ENCODE data around the gene POLN.
"Not testable (repeated sequence)": the region's sequence is repeated elsewhere in the genome, so short reads cannot be mapped to it uniquely, and the experiment has no call there.

Gene POLN

DNA sequence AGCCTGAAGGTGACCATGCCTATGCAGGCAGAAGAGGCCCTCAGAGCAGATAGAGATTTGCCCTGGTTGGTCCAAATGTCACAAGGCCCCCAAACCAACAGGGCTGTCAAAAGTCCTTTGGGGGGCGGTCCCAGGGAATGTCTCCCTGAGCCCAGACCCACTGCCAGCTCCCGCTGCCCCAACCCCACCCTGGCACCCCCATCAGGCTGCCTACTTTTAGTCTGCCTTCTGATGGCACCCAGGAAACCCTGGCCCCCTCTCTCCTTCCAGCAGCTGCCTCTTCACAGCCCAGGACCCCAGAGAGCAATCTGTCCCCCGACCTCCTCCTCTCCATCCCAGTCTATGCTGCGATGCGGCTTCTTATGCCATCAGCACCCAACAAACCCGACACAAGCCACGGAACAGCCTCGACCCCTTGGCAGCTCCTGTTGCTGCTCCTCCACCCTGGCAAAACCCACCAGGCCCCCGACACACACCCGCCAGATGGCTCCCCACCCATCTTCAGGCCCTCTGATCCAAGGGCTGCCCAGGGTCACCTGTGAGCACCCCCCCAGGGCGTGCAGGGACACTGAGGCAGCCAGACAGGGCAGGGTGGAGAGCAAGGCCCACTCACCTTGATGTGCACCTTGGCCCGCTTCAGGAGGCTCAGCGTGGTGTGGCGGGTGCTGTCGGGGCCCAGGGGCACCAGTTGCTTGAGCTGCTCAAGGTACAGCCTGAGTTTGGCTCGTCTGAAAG, 10.0 kb upstream of the POLN start:
- DNase-seq (ENCODE audit: low read depth in 2 of 2): no peak

DNA sequence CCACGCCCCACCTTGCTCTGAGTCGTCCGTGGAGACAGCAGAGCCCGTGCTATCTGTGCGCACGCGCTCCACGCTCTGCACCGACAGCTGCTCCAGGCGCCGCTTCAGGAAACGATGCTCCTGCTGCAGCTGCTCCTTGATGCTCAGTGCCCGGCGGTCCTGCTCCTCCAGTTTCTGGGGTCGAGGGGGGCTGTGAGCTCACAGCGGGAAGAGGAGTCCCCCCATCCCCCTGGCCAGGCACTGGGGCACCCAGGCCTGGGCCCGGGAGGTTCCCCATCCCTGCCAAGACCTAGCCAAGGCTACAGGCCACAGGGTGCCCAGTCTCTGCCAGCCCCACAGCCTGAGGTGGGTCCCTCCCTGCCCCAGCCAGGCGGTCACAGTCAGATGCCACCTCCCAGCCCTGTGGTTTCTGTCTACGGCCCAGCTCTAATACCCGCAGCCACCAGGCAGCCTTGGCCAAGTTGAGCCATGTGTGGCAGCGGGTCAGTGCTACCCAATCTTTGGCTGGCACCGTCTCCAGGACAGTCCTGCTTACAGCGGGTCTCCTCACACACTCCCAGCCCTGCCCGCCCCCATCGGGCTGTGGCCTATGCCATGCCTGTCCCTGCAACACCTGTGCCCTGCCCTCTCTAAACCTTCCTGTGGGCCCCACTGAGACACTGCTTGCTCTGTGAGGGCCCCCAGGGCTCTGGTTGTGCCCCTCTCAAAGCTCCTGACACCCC, 9.3 kb upstream of the POLN start:
- no peak for DNase-seq (ENCODE audit: low read depth in 2 of 2)

DNA sequence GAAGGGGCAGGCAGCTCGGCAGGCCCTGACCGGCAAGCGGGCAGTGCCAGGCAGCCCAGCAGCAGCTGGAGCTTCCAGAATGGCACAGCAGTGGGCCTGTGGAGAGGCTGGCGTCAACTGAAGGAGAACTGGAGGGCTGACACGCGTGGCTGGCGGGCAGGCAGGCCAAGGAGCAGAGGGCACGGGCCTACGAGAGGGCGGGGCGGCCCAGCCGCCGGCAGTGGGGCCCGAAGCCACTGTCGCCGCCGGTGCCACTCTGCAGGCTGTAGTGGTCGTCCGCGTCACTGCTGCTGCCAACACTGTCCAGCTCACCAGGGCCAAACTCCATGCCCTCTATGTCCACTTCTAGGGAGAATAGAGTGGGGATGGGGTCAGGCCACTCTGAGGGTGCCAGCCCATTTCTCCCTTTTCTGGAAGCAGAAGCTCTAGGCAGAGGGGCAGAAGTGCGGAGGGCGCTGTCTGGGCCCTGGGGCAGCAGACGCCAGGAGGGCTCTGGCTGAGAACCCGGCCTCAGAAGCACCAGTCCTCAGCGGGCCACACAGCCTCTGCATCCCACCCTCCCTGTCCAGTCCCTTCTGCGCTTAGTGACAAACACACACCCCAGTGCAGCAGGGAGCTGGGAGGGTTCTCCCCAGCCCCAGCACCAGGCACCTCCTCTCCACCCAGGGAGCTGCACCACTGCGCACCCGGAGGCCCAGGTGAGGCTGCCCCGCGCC, 8.6 kb upstream of the POLN start:
- DNase-seq (ENCODE audit: low read depth in 2 of 2): no peak

DNA sequence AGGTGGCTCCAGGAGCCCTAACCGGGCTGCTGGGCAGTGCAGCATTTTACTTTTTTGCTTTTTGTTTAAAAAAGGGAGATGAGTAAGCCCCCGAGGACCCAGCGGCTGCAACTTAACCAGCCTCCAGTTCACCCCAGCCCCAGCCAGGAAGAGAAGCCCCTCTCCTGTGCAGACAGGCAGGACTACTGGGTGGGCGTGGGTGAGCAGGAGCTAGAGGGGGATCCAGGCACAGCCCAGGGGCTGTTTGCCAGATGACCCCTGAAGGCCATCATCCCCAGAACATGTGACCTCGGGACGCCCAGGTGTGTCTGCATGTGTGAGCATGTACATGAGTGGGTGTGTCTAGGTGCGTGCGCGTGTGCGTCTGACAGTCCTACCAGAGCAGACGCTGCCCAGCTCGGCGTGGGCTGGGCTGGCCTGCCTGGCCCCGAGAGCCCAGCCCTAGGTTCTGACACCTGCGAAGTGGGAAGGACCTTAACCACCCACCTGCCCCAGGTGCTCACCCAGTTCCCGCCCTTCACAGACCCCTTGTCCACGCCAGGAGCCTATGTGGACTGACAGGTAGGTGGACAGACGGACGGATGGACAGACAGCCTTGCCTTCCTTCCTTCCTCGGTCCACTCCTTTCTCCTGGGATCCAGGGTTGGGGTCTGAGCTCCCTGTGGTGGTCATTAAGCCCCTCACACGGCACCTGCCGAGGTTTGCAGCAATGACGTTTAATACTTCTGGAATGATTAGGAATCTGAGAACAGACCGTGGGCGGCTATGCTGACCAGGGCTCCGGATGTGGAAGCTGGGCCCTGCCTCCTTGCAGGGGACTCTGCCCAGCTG, 7.8 kb upstream of the POLN start:
- no peak for DNase-seq (ENCODE audit: low read depth in 2 of 2)

DNA sequence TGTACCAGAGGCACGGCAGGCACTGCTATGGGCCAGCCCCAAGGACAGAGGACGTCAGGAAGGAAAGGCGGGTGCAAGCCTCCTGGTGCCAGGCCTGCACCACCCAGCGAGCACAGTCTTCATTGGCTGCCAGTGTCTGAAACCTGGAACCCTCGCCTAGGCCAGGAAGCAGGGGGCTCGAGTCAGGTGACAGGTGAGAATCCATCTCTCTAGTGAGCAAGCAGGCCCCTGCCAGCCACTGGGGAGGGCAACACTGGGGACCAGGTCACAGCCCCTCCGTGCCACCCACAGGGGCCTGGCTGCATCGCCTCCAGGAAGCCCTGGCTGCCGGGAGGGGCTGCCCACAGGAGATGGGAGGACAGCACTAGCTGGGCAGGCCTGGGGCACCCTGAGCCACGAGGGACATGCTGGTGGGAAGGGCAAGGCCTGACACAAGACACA, 6.9 kb upstream of the POLN start:
- no peak for DNase-seq (ENCODE audit: low read depth in 2 of 2)

DNA sequence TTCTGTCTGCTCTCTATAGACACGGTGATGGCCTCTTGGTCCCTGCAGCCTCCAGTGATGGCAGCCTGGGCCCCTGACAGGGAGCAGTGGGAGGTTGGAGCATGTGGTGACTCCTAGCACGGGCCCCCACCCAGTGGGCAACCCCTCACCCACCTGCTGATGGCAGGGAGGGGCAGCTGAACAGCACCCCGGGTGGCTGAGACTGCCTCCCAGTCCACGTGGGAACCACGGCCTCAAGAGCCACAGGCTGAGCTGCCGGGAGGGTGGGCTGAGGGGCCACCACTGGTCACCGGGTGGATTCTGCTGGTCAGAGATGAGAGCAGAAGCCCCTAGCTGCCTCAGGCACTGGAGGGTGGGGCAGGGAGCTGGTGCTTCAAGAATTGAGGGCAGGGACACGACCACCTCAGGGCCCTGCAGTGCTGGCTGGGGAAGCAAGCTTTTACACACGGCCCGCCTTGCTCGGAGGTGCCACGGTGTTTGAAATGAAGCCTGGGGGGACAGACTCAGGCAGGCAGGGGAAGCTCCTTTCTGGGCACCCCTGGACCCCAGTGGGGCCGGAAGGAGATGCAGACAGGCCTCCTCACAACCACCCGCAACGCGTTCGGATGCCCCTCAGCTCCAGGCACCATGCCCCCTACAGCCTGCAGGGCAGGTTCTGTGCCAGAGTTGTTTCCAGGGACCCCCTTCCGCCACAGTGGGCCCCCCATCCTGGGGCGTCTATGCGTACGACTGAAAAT, 6.3 kb upstream of the POLN start:
- no peak for DNase-seq (ENCODE audit: low read depth in 2 of 2)

DNA sequence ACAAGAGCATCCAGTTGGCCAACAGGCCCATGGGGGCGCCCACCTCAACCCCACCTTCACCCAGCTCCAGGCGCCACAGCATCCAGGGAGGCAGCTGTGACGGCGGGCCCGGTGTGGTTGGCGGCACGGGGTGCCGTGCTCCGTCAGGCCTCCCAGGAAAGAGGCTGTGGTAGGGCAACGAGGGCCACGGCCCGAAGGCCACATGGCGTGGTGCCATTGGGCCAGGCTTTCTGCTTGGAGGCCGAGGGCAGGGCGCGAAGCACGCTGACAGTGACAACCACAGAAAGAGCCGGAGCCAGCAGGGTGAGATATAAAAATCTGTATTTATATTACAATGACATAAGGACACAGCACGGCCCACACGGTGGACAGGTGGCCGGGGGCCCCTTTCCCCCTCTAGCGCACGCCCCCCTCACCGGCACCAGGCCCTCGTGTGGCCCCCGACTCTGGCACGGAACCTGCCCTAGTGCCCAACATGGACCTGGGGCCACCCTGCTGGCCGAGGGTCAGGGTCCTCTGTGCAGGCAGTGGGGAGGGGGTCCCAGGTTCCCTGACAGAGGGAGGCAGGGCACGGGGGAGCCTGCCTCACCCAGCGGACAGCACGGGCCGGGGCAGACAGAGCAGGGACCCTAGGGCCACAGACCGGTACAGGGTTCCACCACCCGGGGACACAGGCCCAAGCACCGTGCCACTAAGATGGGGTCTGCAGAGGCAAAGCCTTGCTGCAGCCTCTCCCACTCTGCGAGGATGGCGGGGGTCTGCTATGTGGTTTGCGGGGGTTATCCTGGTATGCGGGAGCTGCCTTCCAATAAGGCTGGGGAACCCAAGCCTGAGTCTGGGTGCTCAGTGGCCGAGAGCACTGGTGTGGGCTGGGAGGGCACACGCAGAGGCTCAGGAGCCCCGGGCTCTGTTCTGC, 5.5 kb upstream of the POLN start:
- DNase-seq (ENCODE audit: low read depth in 2 of 2): no peak

DNA sequence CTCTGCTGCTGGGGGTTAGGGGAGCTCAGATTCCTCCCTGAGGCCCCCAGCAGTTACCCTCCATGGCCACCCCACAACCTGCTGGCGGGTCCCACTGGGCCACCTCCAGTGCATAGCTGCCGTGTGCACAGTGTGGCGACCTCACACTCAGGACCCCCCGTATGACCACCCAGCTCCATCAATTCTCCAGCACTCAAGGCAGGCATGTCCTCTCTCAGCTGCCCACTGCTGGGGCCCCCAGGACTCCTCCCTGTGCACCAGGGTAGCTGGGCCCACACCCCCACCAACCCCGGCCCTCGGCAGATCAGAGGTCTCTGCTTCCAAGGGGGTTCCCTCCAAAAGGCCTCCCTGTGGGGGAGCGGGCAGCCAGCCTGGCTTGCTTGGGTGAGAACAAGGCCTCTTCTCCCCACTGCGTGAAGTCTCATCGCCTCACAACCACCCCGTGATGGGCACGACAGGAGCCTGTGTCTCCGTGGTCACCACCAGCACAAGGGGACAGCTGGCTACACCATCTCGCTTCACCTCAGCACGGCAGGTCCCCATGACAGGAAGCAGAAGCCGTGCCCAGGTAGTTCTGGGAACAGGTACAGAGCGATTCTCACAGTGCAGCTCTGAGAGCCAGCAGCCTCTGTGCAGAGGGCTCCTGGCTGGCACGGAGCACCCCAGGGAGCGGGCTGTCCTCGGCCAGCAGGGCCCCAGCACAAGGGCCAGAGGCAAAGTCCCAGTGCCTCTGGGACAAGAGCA, 4.6 kb upstream of the POLN start:
- no peak for DNase-seq (ENCODE audit: low read depth in 2 of 2)

DNA sequence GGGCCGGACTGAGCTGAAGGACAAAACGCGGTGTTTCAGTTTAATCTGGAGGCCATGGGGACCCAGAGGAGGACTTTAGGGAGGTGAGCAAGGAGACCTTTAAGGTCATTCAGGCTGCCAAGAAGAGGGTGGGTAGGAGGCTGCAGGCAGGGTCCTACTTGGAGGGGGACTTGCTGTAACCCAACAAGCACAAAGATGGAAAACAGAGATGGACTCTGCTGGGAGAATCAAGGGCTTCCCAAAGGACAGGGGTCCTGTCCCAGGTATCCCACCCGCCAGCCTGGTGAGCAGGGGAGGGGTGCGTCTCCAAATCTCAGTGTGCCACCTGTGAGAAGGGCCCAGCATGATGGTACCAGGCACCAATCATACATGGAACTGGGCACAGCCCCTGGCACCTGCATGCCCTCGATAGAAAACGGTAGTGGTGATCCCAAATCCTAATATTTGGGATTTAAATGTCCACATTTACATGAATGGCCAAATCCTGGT, 3.9 kb upstream of the POLN start:
- no peak for DNase-seq (ENCODE audit: low read depth in 2 of 2)

DNA sequence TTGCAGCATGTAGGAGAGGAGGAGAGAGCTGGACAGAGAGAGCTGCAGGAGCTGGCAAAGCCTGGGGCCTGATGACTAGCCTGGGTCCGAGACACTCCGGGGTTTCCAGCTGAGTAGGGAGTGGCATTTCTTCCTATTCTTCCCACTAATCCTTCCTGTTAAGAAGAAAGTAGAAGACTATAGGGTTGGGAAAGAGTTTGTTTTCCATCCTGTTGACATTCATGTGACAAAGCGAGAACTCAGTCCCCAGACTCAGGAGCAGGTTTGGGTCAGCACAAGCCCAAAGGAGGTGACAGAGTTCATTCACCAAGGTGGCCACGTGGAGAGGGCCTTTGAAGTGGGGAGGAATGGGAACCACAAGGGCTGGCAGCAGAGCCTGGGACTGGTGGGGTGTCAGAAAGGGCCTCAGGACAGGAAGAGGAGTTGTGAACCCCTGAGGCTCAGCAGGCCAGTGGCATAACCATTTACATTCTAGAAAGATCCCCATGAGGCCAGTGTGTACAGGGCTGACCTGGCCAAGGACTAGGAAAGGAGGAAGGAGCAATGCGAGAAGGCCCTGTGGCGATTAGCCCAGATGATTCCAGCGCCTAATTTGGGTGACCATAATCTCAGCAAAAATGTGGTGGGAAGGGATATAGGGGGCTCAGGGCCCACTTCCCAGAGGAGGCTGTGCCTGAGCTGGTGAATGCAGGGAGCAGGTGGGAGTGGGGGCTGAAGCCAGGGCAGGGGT, 3.3 kb upstream of the POLN start:
- DNase-seq (ENCODE audit: low read depth in 2 of 2): no peak

DNA sequence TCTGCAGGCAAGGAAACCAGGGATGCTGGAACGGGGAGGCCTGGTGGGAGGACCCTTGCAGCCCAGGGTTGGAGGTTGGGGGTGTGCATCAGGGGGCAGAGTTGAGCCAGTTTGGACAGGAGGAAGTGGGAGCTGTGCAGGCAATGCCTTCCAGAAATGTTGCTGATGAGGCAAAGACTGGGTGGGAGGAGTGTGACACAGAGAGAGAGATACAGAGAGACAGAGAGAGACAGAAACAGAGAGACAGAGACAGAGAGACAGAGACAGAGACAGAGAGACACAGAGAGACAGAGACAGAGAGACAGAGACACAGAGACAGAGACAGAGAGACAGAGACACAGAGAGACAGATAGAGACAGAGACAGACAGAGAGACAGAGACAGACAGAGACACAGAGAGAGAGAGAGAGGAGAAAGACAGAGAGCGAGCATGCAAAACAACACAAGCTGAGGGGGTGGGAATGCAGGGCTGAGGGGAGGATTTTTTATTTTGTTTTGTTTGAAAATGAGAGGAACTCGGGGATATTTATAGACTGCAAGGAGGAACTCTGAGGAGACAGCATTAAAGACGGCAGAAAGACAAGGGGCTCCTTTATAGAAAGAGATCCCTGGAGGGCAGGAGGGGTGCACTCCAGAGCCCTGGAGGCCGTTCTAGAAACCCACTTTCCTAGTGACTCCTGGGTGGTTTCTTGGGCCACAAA, 1.9 kb upstream of the POLN start:
- no peak for DNase-seq (ENCODE audit: low read depth in 2 of 2)

DNA sequence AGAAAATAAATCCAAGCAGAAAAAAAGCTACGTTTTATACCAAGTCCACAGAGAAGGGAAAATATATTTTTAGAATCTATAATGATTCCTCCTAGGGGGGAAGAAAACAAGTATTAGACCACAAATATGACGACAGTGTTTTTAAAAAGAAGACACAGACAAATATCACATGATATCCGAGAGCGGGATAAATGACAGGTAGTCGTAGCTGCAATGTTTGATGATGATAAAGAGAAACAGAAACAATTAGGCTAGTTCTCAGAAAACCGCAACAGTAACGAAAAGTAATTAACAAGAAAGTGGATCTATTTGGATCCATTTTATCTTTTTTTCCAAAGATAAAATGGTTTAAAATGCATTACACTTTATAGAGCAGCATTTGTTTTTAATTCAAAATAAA, 918 bp downstream of the POLN start:
- no peak for DNase-seq (ENCODE audit: low read depth in 2 of 2)

DNA sequence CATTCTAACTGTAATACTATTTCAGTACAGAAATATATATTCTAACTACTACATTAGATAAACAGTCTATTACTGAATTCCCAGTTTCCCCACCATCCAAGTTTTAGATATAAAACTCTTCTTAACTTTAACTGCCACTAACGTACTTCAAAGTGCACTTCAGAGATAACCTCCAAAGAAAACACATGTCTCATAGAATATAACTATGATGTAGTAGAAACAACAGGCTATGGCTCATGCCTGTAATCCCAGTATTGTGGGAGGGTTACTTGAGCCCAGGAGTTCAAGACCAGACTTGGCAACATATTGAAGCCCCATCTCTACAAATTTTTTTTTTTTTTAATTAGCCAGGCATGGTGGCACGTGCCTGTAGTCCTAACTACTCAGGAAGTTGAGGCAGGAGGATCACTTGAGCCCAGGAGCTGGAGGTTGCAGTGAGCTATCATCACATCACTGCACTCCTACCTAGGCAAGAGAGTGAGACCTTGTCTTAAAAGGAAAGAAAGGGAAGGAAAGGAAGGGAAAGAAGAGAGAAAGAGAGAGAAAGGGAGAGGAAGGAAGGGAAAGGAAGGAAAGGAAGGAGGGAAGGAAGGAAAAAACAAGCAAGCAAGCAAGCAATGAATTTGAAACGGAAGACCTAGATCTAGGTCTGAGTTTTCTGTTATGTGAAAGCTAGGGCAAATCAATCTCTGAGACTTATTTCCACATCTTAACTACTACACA, 4.8 kb downstream of the POLN start:
- no peak for DNase-seq (ENCODE audit: low read depth in 2 of 2)

DNA sequence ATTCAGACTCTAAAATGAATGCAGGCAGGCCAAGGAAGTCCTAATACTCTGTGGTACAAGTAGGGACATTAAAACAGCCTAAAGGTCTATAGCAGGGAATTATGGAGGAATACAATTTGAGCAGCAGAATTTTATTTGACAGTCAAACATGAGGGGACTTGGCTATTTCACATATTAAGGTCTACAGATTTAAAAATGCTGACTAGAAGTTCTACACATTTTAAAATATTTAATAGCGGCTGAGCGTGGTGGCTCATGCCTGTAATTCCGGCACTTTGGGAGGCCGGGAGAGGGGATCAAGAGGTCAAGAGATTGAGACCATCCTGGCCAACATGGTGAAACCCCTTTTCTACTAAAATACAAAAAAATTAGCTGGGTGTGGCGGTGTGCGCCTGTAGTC, 10.8 kb downstream of the POLN start:
- no peak for DNase-seq (ENCODE audit: low read depth in 2 of 2)

DNA sequence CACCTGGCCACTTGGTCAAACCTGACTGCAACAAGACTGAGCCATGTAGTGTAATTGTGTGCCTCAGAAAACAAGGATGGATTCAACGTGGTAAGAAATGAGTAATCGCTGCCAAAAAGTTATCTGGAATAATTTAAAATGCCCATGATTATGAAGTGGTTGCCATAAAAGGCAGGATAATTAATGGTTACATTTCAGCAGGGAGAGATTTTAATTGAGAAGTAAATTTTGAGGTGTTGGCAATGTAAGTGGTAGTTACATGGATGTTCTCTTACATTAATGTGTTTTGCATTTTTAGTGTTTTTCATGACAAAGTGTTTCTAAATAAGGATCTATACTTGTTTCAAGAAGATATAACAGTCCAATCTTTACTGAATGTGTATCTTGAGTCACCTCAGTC, 15.7 kb downstream of the POLN start:
- no peak for DNase-seq (ENCODE audit: low read depth in 2 of 2)

DNA sequence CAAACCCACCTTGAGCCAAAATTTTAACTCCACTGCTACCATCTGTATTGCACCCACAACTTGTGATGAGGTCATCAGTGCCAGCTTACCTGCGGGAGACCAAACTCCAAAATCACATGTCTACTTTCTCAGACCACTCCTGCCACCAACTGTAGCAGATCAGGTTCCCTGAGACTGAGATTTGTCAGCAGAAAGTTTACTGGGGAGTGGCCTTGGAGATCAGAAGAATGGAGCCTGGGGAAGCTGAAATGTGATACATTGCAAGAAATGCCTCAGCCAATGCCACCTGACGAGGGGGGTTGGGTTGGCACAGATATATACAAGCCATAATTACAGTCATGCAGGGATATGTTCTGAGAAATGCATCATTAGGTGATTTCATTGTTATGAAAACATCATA, 19.1 kb downstream of the POLN start:
- no peak for DNase-seq (ENCODE audit: low read depth in 2 of 2)

DNA sequence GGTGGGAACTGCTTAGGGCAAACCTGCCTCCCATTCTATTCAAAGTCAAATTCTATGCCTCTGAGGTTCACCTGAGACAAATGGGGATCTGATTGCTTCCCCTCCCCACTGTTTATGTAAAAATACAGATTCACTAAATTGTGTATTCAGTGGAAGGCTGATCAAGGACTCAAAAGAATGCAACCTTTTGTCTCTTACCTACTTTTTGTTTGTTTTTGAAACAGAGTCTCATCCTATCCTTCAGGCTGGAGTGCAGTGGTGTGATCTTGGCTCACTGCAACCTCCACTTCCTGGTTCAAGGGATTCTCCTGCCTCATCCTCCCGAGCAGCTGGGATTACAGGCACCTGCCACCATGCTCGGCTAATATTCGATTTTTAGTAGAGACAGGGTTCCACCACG, 20.5 kb downstream of the POLN start:
- DNase-seq (ENCODE audit: low read depth in 2 of 2): not testable (repeated sequence)
